GM21515 (cell line): ENCODE measurements around the gene NGB.
"Not testable (repeated sequence)": the region's sequence is repeated elsewhere in the genome, so short reads cannot be mapped to it uniquely, and the experiment has no call there.

ENCODE experiments used
- ATAC-seq: cut with Tn5 transposase; IDR thresholded peaks from one replicate; pipeline ENCODE4 v1.9.1; 2021; ENCODE audit not compliant: unreplicated experiment

Gene NGB, protein sequence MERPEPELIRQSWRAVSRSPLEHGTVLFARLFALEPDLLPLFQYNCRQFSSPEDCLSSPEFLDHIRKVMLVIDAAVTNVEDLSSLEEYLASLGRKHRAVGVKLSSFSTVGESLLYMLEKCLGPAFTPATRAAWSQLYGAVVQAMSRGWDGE

DNA sequence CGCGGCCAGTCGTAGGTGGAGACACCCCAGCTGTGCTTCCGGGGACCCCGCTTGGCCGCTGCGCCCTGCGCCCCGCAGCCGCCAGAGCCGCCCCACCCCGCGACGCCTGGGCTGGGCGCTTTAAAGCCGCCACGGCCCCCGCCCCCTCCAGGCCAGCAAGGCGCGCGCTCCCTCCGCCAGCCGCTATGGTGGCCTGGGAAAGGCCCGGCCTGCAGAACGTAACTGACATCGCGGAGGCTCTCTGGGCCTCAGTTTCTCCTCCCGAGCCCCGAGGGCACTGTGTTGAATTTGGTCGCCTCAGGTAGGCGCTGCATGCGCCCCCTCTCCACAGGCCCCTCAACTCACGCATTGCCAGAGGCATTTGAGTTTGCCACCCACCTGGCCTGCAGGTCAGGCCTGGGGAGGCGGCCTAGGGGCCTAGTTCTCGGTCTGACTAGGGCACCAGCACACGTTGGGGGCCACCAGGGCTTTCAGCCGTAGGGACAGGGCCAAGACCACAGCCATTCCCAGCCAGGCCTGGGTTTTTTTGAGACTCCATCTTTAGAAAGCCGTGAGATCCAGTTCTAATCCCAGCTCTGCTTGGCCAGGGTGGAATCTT is at the start of gene NGB:
TSS of gene NGB (minus strand) at position 94 of the 598 bp plus-strand sequence. CDS start 269 bp downstream, outside the sequence.
- ATAC-seq: no peak

DNA sequence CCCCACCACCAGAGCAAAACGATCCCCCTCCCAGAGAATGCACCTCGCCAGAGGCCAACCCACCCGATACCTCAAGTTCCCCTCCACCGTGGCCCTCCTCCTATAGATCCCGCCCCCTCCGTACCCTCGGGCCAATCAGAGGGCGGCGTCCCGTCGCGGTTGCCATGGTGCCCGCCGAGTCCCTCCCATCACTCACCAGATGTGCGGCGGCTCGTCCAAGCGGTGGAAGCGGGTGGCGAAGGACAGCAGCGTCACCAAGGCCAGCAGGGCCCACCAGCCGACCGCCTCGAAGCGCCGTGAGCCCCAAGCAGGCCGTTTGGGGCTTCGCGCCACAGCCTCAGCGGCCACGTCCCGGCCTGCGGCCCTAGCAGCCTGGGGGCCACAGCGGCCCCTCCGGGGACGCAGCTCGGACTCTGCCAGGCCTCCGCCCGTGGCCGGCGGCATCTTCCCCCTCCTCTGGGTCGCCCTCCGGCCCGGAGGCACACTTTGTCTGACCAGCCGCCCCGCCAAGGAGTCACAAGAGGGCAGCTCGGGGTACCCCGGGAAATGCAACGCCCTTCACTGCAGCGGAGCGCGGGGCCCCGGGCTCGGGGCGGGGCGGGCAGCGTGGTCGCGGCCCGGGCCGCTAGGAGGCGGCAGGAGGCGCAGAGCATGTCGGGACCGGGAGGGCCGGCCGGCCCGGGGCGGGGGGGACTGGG is 49.4 kb upstream of the NGB start, which contains the start of gene POMT2:
TSS of gene POMT2 (minus strand) at position 646 of the 698 bp plus-strand sequence. CDS start at position 444, 202 bp downstream.
- ATAC-seq: peak; percentile 68

DNA sequence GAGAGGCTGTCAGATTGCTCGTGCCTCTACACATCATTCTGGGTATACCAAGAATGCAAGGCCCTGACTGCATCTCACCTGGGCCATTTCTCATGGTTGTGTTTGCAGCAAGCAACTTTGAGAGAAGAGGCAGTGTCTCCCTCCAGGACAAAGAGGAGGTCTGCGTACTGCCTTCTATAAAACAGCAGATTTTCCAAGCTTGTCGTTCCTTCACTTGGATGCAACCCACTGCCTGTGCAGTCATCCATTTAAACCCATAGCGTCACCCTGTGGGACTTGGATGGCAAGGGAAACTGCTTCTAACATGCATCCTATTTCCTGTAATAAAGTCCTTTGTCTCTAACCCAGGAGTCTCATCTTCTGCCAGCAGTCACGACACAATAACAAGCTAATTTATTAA is 48.4 kb upstream of the NGB start:
- no peak for ATAC-seq

DNA sequence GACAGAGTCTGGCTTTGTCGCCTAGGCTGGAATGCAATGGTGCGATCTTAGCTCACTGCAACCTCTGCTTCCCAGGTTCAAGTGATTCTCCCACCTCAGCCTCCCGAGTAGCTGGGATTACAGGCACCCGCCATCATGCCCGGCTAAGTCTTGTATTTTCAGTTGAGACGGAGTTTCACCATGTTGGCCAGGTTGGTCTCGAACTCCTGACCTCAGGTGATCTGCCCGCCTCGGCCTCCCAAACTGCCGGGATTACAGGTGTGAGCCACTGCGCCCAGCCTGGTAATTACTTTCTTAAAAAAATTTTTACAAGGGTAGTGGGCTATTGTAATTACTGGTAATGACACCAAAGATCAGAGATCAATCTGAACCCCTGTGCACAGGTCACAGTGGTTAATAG is 47.8 kb upstream of the NGB start:
- ATAC-seq: not testable (repeated sequence)

DNA sequence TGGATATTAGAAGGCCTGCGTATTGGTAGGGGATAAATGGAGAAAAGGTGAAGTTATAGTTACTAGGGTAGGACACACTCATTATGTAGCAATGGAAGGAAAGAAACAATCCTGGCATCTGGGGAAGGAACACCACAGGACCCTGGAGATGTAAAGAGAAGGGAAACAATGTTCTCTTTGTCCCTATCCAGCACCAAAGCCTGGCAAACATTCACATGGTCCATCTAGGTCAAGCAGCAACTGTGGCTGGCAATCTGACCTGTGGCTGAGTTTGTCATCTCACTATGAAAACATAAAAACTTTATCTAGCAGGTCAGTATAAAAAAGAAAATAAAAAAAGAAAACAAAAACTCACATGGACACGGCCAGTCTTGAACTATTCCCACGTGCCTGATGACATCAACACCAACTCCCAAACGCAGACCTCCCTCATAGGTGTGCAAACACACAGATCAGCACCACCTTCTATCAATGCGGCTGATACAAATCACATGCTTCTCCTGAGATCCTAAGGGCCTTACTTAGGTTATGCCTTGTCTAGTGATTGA is 47.1 kb upstream of the NGB start:
- ATAC-seq: no peak

DNA sequence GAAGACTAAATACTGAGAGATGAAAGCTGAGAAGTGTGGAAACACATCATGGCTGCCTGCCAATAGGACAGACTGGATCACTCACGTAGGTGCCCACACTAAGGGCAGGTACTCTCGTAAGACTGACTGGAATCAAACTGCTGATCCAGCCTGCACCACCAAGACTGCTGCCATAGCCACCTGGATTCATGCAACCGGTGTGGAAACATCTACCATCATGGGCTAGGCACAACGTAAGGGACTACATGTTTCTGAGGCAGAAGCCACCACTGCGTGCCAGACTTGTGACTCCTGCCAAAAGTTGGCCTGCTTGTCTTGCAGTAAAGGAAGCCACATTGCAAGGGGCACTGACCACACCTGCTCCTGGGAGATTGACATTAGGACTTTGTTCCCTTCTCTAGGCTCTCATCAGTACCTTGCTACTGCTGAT is 45.9 kb upstream of the NGB start:
- ATAC-seq: no peak

DNA sequence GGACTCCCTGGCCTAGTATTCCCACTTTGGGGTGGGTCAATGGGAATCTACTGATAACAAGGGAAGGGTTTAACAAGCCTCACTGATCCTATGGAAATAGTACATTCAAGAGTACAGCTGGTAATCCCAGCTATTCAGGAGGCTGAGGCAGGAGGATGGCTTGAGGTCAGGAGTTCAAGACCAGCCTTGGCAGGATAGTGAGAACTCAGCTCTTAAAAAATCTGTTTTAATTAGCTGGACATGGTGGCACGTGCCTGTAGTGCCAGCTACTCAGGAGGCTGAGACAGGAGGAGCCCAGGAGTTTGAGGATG is 45.1 kb upstream of the NGB start:
- no peak for ATAC-seq

DNA sequence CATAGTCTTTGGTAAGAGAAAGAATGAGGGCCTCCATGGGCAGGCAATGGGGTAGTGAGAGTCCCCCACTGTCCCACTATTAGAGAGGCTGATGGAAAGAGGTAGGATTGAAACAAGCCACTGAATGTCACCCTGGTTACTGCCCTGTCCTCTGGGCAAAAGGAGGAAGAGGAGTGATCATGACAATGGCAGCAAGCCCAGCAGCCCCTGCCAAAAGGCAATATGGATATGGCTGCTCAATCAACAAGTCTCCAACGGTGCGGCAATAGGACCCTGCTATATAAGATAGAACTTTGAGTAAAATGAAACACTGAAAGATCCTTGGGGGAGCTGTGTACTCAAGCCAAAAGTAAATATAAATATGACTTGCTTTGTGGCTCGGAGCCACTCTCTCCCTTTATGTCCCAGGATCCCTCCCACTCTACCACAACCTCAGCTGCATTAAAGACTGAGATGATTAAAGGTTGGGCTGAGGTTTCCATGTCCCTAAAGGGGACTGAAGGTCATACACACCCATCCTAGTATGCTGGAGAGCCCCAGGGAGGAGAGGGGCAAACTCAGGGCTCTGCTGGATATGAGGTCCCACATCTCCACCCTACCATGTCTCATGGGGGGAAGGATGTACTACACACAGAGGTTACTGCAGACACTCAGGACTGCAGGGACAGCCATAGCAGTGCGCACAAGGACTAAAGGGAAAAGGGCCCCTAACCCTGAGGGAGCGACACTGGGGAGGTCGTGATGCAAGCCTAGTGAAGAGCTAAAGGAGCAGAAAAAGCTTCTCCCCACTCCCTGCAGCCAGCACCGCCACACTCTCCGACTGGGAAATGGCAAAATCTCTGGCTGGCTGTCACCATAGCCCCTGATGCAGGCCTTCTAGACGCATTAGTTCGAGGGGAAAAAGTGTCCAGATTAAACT is 43.8 kb upstream of the NGB start:
- ATAC-seq: no peak

DNA sequence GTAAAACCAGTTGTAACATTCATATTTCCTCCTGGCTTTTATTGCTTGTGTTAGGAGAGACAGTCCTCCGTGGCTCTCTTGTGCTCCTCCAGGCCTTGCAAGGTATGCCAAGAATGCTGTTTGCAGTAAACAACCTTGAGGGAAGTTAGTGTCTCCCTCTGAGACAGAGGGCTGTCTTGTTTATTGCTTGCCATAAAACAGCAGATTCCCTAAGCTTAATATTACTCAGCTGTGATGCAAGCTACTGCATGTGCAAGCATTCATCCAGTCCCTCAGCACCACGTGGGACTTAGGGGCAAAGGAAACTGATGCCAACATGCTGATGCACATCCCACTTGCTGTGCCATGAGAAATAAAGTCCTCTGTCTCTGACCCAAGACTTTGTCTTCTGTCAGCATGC is 43.0 kb upstream of the NGB start:
- ATAC-seq: no peak

DNA sequence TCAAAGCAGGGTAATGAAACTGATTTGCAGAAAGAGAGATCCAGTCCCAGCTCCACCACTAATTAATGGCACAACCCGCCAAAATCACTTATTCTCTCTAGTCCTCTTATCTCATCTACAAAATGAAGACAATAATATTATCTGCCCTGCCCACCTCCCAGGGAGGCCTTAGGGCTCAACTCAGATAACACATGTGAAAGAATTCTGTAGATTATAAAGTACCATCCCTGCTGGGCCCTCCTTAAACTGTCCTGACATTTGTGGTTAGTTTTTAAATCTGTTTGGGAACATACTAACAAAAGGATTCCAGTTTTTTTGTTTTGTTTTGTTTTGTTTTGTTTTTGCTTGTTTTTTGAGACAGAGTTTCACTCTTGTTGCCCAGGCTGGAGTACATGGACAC is 42.4 kb upstream of the NGB start:
- ATAC-seq: no peak

DNA sequence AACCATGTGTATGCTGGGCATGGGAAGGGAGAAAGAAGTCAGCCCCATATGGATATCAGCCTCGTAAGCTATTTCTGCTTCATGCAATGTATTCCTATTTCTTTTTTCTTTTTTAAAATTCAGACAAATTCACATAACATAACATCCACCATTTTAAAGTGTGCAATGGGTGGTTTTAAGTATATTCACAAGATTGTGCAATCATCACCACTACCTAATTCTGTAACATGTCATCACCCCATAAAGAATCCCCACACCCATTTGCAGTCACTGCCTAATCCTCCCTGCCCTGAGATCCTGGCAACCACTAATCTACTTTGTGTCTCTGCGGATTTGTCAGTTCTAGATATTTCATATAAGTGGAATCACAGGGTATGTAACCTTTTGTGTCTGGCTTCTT is 40.2 kb upstream of the NGB start:
- no peak for ATAC-seq

DNA sequence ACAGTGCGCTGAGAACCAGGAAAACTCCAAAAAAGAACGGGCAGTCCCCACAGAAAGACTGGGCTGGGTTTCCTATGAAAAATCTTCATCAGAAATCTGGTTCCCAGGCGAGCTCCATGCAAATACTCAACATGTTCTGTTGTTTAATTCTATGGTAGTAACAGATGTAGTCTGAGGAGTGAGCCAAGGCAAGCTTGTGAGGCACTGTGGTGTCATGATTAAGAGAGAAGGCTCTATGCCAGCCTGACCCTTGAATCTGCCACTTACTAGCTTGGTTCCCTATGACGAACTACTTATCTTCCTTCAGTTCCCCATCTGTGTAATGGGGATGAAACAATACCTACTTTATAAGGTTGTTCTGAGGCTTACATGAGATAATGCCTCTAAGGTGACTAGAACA is 39.0 kb upstream of the NGB start:
- ATAC-seq: no peak

DNA sequence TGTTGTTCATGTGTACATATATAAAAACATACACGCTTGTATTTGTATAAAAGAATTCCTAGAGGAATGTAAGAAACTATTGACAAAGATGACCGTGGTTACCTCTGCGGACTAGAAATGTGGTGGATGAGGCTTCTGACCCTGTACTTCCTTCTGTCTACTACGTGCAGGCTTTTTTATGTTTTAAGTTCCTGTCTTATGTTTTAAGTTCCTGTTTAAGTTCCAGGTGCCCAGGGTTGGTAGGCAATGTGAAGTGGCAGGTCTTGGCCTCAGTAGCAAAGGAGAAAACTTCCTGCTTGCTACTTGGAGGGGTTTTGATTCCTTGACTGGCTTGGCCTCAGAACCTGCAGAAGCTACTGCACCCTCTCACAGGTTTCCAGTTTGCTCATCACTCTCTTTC is 38.1 kb upstream of the NGB start:
- ATAC-seq: no peak

DNA sequence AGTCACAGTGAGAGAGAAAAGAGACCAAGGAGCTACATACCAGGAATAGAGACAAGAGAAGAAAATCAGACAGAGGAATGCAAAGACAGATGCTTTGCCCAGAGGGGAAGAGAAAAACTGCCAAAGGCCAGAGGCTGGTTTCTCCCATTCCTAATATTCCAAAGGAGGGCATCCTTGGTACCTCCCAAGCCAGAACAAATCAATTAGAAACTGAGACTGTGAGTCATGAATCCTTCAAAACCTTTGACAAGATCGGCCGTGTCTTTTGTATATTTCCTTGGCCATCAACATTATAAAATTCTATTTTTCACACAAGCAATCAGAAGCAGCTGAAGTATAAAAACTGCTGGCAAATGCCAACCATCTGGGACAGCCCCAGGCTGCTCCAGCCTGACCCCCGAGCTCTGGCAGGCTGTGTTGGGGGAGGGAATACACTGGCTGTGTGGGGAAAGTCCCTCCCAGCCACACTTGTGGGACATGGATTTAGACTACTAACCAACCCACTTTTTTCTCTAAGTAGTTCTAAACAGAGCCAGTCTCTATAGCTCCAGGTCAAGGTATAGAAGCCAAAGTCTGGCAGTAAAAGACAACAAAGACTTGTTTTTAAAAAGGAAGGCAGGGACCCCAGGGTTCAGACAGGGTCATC is 36.0 kb upstream of the NGB start:
- ATAC-seq: no peak

DNA sequence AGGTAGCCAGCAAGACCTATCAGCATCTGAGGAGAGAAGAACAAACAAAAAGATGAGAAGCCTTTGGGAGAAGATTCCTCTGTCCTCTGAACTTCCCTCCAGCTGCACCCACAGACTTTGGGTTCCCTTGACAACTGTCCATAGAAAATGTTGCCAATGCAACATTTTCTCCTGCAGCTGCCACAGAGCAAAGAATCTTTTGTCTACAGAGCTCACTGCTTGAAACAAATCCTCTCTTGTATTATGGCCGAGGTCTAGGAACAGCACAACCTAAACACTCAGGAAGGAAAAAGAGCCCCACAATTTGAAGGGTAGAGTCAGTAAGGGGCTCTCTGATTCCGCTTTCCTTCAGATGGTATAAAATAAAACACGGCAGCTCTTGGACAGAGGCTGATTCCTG is 35.4 kb upstream of the NGB start:
- ATAC-seq: no peak

DNA sequence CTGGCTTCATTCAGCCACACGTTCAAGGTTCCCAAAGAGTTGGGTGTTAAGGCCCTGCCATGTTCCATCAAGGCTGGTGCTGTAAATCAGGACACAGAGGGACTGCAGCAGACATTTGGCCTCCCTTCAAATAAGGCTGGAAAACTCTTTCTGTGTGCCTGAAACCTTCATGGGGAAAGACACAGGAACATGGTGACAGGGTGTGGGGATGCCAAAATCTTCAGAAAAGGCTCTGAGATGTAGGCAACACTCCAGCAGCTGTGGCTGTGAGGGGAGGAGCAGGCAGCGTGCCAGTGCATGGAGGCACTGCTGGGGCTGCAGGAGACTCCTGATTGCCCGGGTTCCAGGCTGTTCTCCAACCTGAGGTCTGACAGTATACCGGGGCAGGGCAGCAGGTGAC is 34.7 kb upstream of the NGB start:
- ATAC-seq: no peak

DNA sequence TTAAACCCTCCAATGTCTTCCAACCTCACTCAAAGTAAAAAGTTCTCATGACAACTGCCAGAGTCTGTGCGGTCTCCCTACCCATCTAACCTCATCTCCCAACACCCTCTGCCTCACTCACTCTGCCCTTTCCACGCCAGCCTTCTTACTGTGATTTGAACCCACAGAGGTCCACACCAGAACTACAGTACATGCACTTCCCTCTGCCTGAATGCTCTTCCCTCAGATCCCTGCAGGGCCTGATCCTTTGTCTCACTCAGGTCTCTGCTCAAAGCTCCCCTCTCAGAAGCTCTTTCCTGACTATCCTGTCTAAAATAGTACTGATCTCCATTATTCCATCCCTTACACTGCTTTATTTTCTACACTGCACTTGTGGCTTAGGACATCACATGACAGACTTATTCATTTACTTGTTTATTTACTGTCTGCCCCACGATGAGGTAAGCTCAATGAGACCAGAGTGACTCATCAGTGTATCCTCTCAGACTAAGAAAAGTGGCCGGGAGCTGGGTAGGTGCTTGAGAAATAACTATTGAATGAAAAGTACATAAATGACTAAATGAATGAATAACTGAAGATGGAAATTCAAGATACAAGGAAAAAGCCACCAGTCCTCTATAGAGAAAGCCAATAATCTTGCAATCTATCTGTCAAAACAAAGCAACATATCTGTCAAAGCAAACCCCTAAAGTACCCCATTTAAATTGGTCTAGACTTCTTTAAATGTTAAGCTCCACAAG is 32.6 kb upstream of the NGB start:
- ATAC-seq: no peak

DNA sequence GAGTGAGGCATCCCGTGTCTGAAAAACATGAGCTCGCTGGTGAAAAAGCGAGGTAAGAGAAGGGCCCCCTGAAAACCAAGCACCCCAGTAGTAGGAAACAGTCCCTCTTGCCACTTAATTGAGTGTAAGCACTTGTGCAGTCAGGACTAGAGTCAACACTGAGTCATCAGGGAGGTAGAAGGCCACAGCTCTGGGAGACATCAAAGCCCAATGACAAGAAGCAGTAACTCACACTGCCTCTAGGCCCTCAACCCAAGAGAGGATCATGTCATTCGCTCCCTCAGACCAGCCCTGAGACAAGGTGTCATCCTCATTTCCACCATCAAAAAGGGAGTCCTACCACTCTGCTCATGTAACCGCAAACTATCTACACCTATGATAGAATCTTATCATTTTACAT is 31.9 kb upstream of the NGB start:
- no peak for ATAC-seq

DNA sequence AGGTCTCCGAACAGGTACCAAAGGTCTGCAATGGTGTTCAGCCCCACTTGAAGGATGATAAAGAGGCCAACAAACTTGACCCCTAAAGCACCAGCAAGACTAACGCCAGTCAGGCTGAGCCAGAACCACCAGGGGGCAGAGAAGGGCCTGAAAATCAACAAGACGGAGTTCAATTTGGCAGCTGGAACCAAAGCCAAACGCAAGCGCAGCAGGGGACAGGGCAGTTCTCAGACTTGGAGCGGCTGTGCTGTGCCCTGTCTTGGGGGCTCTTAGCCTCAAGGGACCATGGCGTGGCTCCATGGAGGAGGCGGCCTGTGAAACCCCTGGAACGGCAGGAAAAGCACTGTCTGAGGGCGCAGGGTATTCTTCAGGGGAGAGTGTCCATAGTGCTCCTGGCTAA is 30.1 kb upstream of the NGB start:
- no peak for ATAC-seq

DNA sequence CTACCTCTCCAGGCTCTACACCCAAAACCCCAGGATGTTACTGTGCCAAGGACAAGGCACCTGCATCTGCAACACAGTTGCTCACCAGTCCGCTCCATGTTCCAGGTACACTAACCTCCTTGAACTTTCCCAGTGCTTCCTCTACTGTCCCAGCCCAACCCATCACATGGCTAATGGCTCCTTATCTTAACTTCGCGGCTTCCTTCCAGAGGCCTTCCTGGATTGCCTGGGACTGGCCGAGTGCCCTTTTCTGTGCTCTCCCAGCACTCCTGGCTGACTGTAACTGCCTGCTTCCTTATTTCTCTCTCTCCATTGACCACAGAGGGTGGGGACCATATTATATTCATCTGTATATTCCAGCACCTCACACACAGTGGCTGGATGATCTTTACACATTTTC is 28.8 kb upstream of the NGB start:
- ATAC-seq: no peak
